ENCODE data around the gene TOGARAM1.

GRCh38 chr14:45065540-45065939 is 103.5 kb downstream of the TOGARAM1 start:
- TF ChIP-seq EZH2phosphoT487 (IDR thresholded peaks at IDR 0.05; ENCODE audit: insufficient read depth, low read depth) (no peak), EZH2 (IDR thresholded peaks at IDR 0.05; ENCODE audit: insufficient read depth, poor library complexity, severe bottlenecking) (no peak)

All from GM23248 (cell line).